Kidney (tissue), 14 donors: ENCODE measurements around the gene SOX15. TPM values are rescaled to one million over a fixed set of nuclear protein-coding genes. Genes with fewer than 3 reads are reported as not detected.

Source experiments
- DNase-seq, 5 donors: peaks; one replicate each; pipeline ENCODE4 v3.0.0-alpha.2; 2013 to 2020
- FAIRE-seq: peaks from 2 replicates; lab custom pipeline; 2012; peaks lifted over from hg19 to GRCh38; lab: Jason Lieb, UNC
- H3K27ac ChIP-seq, 2 donors: one replicate each; pipeline ENCODE4 v1.7.0; 2013; ENCODE audit warnings: low read depth in 2 of 2, low read length in 2 of 2, inconsistent platforms in 1 of 2
- H3K27me3 ChIP-seq: one replicate; pipeline ENCODE4 v1.7.1; 2013; ENCODE audit warnings: low read length, inconsistent platforms; ENCODE audit not compliant: control insufficient read depth, insufficient read depth
- H3K36me3 ChIP-seq, 3 donors: one replicate each; pipeline versions ENCODE4 v1.7.0 to v1.7.1; 2013; ENCODE audit warnings: low read length in 3 of 3, control low read depth in 1 of 3, inconsistent platforms in 1 of 3; ENCODE audit not compliant: insufficient read depth in 3 of 3, control insufficient read depth in 2 of 3
- H3K4me1 ChIP-seq, 3 donors: one replicate each; pipeline versions ENCODE4 v1.7.0 to v1.7.1; 2013; ENCODE audit warnings: low read length in 3 of 3, inconsistent platforms in 1 of 3, low read depth in 1 of 3; ENCODE audit not compliant: control insufficient read depth in 2 of 3, insufficient read depth in 2 of 3
- H3K4me3 ChIP-seq, 3 donors: one replicate each; pipeline versions ENCODE4 v1.7.0 to v1.8.1; 2013; ENCODE audit warnings: low read length in 3 of 3, control low read depth in 1 of 3, inconsistent platforms in 1 of 3
- H3K9ac ChIP-seq, 3 donors: one replicate each; pipeline versions ENCODE4 v1.7.0 to v1.7.1; 2013; ENCODE audit warnings: low read length in 3 of 3, control low read depth in 1 of 3, inconsistent platforms in 1 of 3
- H3K9me3 ChIP-seq, 3 donors: one replicate each; pipeline versions ENCODE4 v1.7.0 to v1.7.1; 2013; ENCODE audit warnings: low read length in 3 of 3, control low read depth in 1 of 3, inconsistent platforms in 1 of 3; ENCODE audit not compliant: control insufficient read depth in 2 of 3, insufficient read depth in 1 of 3
- intact Hi-C: fragments of 100-400 bp; cut with DNase I; formaldehyde crosslinking; loops from one replicate; pipeline ENCODE4 v1.11.1; 2022
- polyA plus RNA-seq: library from polyadenylated mRNA; stranded (reverse); fragments of 350-450 nt; fragmentation: Illumina TruSeq; extraction: RNeasy Lipid Tissue Mini Kit (QIAGEN cat#74804); gene quantifications from one replicate; pipeline ENCODE4 v1.2.3, GENCODE V29; 2014; ENCODE audit warnings: low read depth, low replicate concordance; ENCODE audit not compliant: insufficient read depth
- total RNA-seq: library from RNA; stranded (reverse); fragmentation: NEBNext Ultra II Directional; extraction: Animal tissue kit (Norgen Biotek cat#: 25700); gene quantifications from one replicate; pipeline ENCODE4 v1.2.1, GENCODE V29; 2021
- TF ChIP-seq, protein P1 (sequence below): IDR thresholded peaks from 3 replicates; pipeline ENCODE4 v1.5.1; 2012; ENCODE audit warnings: mild to moderate bottlenecking, moderate library complexity, borderline replicate concordance; ENCODE audit not compliant: insufficient read depth; ENCODE audit errors: extremely low read depth
- donor health status: control.
- donor health status: control.
- donor health status: control.
- donor health status: control.
- donor health status: control.
- donor health status: DM: yes; HTN: yes; CAD: no.
- donor health status: Normal renal cell carcinoma (clear cell type).

Gene SOX15
- total and polyA plus RNA-seq, 2 donors from 2014 or later = 0.80 to 0.88 TPM

DNA sequence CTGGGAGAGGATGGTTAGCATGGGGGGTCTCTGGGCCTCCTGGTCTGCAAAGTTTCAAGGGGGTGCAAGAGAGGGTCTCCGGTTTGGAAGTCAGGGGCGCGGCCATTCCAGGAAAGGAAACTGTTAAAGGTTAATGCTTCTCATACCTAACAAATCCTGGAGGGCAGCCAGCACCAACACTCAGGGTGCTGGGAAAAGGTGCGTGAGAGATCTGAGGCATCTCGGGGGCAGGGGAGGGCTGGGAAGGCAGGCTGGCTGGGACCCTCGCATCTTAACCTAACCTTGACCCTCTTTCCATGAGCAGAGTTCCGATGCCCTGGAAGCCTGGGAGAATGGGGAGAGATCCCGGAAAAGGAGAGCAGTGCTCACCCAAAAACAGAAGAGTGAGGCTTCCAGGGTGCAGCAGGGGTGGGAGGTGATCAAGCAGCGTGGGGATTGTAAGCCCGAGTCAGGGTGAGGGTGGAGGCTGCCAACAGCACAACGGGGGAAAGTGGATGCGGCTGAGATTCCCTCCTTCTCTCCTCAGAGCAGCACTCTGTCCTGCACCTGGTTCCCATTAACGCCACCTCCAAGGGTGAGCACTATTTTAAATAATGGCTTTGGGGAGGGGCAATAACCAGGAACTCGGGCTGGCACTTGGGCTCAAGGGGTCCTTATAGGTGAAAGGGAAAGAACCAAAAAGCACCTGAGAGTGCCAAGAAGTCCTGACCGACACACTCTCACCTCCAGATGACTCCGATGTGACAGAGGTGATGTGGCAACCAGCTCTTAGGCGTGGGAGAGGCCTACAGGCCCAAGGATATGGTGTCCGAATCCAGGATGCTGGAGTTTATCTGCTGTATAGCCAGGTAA lies 30.3 kb downstream of the SOX15 start:
- no peak for FAIRE-seq
- peak overlapping the region in 2 of 3 donors; percentile 65 to 86 for H3K4me3 ChIP-seq
- H3K36me3 ChIP-seq = peaks cover 0 to 5% (median 4%) of the 10 kb centered on the region in 3 donors
- DNase-seq = peak in 1 of 5 donors; percentile 79
- H3K27me3 ChIP-seq = no peaks in the 10 kb centered on the region
- no peaks in the 10 kb centered on the region for H3K9me3 ChIP-seq
- TF ChIP-seq, protein P1, sequence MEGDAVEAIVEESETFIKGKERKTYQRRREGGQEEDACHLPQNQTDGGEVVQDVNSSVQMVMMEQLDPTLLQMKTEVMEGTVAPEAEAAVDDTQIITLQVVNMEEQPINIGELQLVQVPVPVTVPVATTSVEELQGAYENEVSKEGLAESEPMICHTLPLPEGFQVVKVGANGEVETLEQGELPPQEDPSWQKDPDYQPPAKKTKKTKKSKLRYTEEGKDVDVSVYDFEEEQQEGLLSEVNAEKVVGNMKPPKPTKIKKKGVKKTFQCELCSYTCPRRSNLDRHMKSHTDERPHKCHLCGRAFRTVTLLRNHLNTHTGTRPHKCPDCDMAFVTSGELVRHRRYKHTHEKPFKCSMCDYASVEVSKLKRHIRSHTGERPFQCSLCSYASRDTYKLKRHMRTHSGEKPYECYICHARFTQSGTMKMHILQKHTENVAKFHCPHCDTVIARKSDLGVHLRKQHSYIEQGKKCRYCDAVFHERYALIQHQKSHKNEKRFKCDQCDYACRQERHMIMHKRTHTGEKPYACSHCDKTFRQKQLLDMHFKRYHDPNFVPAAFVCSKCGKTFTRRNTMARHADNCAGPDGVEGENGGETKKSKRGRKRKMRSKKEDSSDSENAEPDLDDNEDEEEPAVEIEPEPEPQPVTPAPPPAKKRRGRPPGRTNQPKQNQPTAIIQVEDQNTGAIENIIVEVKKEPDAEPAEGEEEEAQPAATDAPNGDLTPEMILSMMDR = no peak
- H3K27ac ChIP-seq = peak overlapping the region; percentile 99 to 100
- intact Hi-C loops = no loop called here
- H3K4me1 ChIP-seq = peaks cover 3 to 49% (median 35%) of the 10 kb centered on the region in 3 donors
- peak overlapping the region in 2 of 3 donors; percentile 67 to 92 for H3K9ac ChIP-seq

DNA sequence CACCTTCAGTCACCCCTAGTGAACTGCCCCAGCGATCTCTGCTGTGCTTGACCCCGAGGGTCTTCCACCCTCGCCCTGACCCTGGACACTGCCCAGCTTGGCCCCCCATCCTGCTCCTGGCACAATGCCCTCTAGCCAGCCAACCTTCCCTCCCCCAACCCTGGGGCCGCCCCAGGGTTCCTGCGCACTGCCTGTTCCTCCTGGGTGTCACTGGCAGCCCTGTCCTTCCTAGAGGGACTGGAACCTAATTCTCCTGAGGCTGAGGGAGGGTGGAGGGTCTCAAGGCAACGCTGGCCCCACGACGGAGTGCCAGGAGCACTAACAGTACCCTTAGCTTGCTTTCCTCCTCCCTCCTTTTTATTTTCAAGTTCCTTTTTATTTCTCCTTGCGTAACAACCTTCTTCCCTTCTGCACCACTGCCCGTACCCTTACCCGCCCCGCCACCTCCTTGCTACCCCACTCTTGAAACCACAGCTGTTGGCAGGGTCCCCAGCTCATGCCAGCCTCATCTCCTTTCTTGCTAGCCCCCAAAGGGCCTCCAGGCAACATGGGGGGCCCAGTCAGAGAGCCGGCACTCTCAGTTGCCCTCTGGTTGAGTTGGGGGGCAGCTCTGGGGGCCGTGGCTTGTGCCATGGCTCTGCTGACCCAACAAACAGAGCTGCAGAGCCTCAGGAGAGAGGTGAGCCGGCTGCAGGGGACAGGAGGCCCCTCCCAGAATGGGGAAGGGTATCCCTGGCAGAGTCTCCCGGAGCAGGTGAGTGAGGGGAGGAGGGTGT lies 31.2 kb downstream of the SOX15 start, which contains the start of gene TNFSF13:
Gene TNFSF13, plus strand, starts transcription at position 207 of the 776 bp plus-strand sequence. Its CDS starts 290 bp downstream, at position 497.
- TF ChIP-seq, protein P1 = no peak
- no peaks in the 10 kb centered on the region for H3K27me3 ChIP-seq
- peak within 1 kb of the TSS; percentile 99 to 100 for H3K27ac ChIP-seq
- FAIRE-seq (no peak), DNase-seq (peak in 2 of 5 donors; percentile 57 to 90)
- no peaks in the 10 kb centered on the region for H3K36me3 ChIP-seq
- H3K4me1 ChIP-seq = peaks cover 3 to 45% (median 35%) of the 10 kb centered on the region in 3 donors
- peak within 1 kb of the TSS; percentile 26 to 86 (median 65) for H3K4me3 ChIP-seq
- peak within 1 kb of the TSS in 2 of 3 donors; percentile 67 to 92 for H3K9ac ChIP-seq
- no peaks in the 10 kb centered on the region for H3K9me3 ChIP-seq
- intact Hi-C loops = no loop called here

DNA sequence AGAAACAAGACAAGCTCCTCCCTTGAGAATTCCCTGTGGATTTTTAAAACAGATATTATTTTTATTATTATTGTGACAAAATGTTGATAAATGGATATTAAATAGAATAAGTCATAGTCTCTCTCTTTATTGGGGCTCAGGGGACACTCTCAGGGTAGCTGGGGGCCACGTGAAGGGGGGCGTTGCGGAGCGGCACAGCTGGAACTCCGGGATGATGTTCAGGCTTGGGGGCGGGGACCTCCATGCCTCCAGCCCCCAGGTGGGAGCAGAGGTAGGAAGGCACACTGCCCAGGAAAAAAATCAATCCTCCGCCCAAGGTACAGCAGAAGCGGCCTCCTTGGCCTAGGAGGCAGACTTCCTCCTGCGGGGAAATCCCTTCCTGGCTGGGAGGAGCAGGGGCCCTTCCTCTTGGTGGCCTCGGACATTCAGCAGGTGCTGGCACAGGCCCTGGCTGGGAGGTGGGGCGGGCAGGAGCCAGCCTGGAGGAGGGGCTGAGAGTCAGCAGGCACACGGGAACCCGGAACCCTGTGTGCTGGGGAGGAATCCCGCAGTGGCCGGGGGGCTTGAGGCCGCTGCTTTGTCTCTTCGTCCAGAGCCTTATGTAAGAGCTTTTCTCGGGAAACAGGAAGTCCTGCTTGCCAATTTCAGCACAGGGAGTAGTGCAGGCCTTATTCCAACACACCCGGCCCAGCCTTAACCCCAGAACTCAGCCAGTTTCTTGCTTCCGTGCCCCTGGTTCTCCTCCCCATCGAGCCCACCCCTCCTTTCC lies 31.9 kb downstream of the SOX15 start:
- H3K4me1 ChIP-seq = peaks cover 3 to 43% (median 34%) of the 10 kb centered on the region in 3 donors
- DNase-seq (peak; percentile 71 to 97 (median 86)), FAIRE-seq (no peak)
- intact Hi-C loops = no loop called here
- TF ChIP-seq, protein P1 = no peak
- H3K9me3 ChIP-seq = no peaks in the 10 kb centered on the region
- H3K27ac ChIP-seq = peak overlapping the region; percentile 99 to 100
- no peaks in the 10 kb centered on the region for H3K36me3 ChIP-seq
- H3K9ac ChIP-seq = peak overlapping the region in 2 of 3 donors; percentile 67 to 92
- no peaks in the 10 kb centered on the region for H3K27me3 ChIP-seq
- H3K4me3 ChIP-seq = peak overlapping the region; percentile 26 to 86 (median 65)
